ENCODE results near the gene FRMD6. TPM values are rescaled to one million over a fixed set of nuclear protein-coding genes. Genes with fewer than 3 reads are reported as not detected.
"Not testable (repeated sequence)": the region's sequence is repeated elsewhere in the genome, so short reads cannot be mapped to it uniquely, and the experiment has no call there.

Gene FRMD6
- total RNA-seq, 1 donor from 2014 or later: 10.0 TPM

- Histone ChIP-seq H3K27me3 (ENCODE audit: low read depth) (no peaks in the 10 kb centered on the region), H3K4me1 (no peaks in the 10 kb centered on the region), H3K36me3 (peaks cover 5% of the 10 kb centered on the region), H3K9me3 (no peaks in the 10 kb centered on the region), H3K27ac (no peak overlapping the region), H3K4me3 (no peak overlapping the region)
- ATAC-seq (no peak), DNase-seq (no peak)
- TF ChIP-seq CTCF (IDR thresholded peaks at IDR 0.05): no peak
- intact Hi-C loops (cut with DNase I): no loop called here
These were observed 81.4 kb downstream of the FRMD6 start for GRCh38 chr14:51733147-51733546.

- Histone ChIP-seq H3K4me3 (no peak overlapping the region), H3K36me3 (no peaks in the 10 kb centered on the region), H3K9me3 (no peaks in the 10 kb centered on the region), H3K27me3 (ENCODE audit: low read depth) (no peaks in the 10 kb centered on the region), H3K4me1 (no peaks in the 10 kb centered on the region), H3K27ac (no peak overlapping the region)
- DNase-seq: no peak
- intact Hi-C loops (cut with DNase I): no loop called here
- ATAC-seq: no peak
- no peak for TF ChIP-seq CTCF (IDR thresholded peaks at IDR 0.05)
These were observed 84.1 kb downstream of the FRMD6 start for GRCh38 chr14:51735851-51736250.

- intact Hi-C loops (cut with DNase I): no loop called here
- no peak for TF ChIP-seq CTCF (IDR thresholded peaks at IDR 0.05)
- Histone ChIP-seq H3K27ac (no peak overlapping the region), H3K9me3 (no peaks in the 10 kb centered on the region), H3K27me3 (ENCODE audit: low read depth) (no peaks in the 10 kb centered on the region), H3K4me1 (no peaks in the 10 kb centered on the region), H3K4me3 (no peak overlapping the region), H3K36me3 (no peaks in the 10 kb centered on the region)
- ATAC-seq (no peak), DNase-seq (no peak)
These were observed 87.0 kb downstream of the FRMD6 start for GRCh38 chr14:51738754-51739153.

- no peak overlapping the region for H3K27ac ChIP-seq
- intact Hi-C loops (cut with DNase I): no loop called here
- H3K27me3 ChIP-seq (ENCODE audit: low read depth): no peaks in the 10 kb centered on the region
- H3K4me1 ChIP-seq: no peaks in the 10 kb centered on the region
- H3K4me3 ChIP-seq: no peak overlapping the region
- ATAC-seq (no peak), DNase-seq (no peak)
- no peaks in the 10 kb centered on the region for H3K9me3 ChIP-seq
- no peaks in the 10 kb centered on the region for H3K36me3 ChIP-seq
- TF ChIP-seq CTCF (IDR thresholded peaks at IDR 0.05): no peak
These were observed 91.9 kb downstream of the FRMD6 start for GRCh38 chr14:51743588-51744000.

- Histone ChIP-seq H3K9me3 (no peaks in the 10 kb centered on the region), H3K27ac (no peak overlapping the region), H3K36me3 (no peaks in the 10 kb centered on the region), H3K27me3 (ENCODE audit: low read depth) (no peaks in the 10 kb centered on the region), H3K4me1 (no peaks in the 10 kb centered on the region), H3K4me3 (no peak overlapping the region)
- intact Hi-C loops (cut with DNase I): no loop called here
- no peak for ATAC-seq
- DNase-seq: no peak
- TF ChIP-seq CTCF (IDR thresholded peaks at IDR 0.05): no peak
These were observed 92.8 kb downstream of the FRMD6 start for GRCh38 chr14:51744372-51745130.

GRCh38 chr14:51746823-51747222, 95.1 kb downstream of the FRMD6 start:
- H3K36me3 ChIP-seq; DNase-seq; H3K27me3 ChIP-seq (ENCODE audit: low read depth); H3K9me3 ChIP-seq; intact Hi-C loops (cut with DNase I); H3K4me1 ChIP-seq; H3K4me3 ChIP-seq; H3K27ac ChIP-seq; ATAC-seq: not testable (repeated sequence)

Measured in lower lobe of right lung (tissue), 2 donors.